Ectodermal cell (in vitro differentiated cells): ENCODE data around the gene MAST2.

ENCODE experiments used
- H3K27ac ChIP-seq: 2 replicates; pipeline ENCODE4 v1.7.0; 2013; ENCODE audit warnings: mild to moderate bottlenecking, low read depth, low read length; ENCODE audit not compliant: insufficient read depth, poor library complexity, severe bottlenecking
- H3K27me3 ChIP-seq: 2 replicates; pipeline ENCODE4 v1.7.0; 2013; ENCODE audit warnings: mild to moderate bottlenecking, low read length; ENCODE audit not compliant: insufficient read depth, control insufficient read depth, poor library complexity, severe bottlenecking
- H3K36me3 ChIP-seq: one replicate; pipeline ENCODE4 v1.7.0; 2013; ENCODE audit warnings: low read length; ENCODE audit not compliant: control insufficient read depth, insufficient read depth
- H3K4me1 ChIP-seq: one replicate; pipeline ENCODE4 v1.7.0; 2013; ENCODE audit warnings: low read length; ENCODE audit not compliant: control insufficient read depth, insufficient read depth
- H3K4me3 ChIP-seq: 2 replicates; pipeline ENCODE4 v1.7.0; 2013; ENCODE audit warnings: low read depth, low read length, control low read depth; ENCODE audit not compliant: insufficient read depth
- H3K9me3 ChIP-seq: 2 replicates; pipeline ENCODE4 v1.7.0; 2013; ENCODE audit warnings: mild to moderate bottlenecking, low read length, moderate library complexity; ENCODE audit not compliant: control insufficient read depth
- WGBS, 2 experiments: methylation state at CpG; one replicate each; pipeline ENCODE4 v1.1.7; 2013; ENCODE audit warnings: missing lambda C conversion rate in 2 of 2; 5-methylcytosine and 5-hydroxymethylcytosine counted together

MAST2 gene

DNA sequence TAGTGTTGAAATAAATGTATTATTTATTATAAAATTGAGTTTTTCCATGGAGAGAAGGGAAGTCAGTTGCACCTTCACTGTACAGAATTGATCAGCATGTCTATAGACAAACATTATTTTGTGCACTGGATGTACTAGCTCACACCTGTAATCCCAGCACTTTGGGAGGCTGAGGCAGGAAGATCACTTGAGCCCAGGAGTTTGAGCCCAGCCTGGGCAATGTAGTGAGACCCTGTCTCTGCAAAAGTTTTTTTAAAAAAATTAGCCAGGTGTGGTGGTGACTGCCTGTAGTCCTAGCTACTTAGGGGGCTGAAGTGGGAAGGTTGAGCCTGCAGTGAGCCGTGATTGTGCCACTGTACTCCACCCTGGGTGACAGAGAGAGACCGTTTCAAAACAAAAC, 87.7 kb downstream of the MAST2 start:
- Histone ChIP-seq H3K4me3 (no peak overlapping the region), H3K27ac (no peak overlapping the region), H3K27me3 (no peaks in the 10 kb centered on the region), H3K4me1 (no peaks in the 10 kb centered on the region), H3K36me3 (no peaks in the 10 kb centered on the region), H3K9me3 (no peaks in the 10 kb centered on the region)
- WGBS, 2 experiments = 91 to 92% methylated on average over 2 of the region's 2 CpGs

DNA sequence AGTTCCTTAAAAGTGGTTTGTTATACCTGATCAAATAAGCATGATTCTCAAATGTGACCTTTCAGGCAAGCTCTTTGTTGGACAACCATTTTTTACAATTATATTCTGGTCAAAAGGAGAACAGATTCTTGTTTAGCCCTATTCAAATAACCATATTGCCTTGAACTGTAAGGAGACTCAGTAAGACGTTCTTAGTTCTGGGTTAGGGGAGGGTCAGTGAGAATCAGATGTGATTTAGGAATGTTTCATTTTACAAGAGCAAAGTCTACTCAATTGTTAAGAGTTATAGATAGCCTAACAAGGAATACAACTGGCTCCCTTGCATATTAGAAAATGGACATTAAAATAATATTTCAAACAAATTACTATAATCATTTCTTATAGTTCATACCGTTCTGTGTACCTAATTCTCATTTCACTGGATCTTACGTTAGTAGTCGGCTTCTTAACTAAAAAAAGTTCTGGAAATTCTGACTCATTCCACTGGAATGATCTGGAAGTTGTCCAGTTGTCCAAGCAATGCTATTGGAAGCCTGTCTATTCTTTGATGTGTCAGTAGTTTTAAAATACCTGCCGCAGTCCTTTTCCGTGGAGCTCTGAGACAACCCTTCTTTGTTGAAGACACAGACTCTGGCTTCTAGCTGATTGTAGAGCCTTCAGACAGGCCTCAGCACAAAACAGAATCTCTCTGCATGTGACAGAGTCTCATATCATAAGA, 88.8 kb downstream of the MAST2 start:
- 92 to 99% methylated on average over 6 of the region's 6 CpGs for WGBS, 2 experiments
- H3K27ac ChIP-seq = no peak overlapping the region
- H3K4me3 ChIP-seq = no peak overlapping the region
- no peaks in the 10 kb centered on the region for H3K4me1 ChIP-seq
- H3K9me3 ChIP-seq = no peaks in the 10 kb centered on the region
- H3K36me3 ChIP-seq = no peaks in the 10 kb centered on the region
- no peaks in the 10 kb centered on the region for H3K27me3 ChIP-seq

DNA sequence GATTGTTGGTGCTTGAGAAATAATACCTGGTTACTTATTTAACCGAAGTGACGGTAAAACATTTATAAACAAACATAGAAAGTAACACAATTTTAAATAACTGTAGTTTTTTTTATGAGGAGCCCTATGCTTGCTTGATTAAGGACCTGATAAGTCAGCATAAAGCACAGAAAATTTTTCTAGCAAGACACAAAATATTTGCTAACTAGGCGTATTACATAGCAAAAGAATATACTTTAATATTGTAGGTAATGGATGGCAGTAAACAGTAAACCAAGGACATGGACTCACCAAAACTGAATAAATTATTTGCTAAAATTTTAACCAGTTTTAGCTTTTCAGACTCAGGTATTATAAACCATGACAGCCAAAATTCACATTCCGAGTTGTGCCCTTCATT, 90.9 kb downstream of the MAST2 start:
- no peak overlapping the region for H3K4me3 ChIP-seq
- H3K36me3 ChIP-seq = no peaks in the 10 kb centered on the region
- H3K9me3 ChIP-seq = no peaks in the 10 kb centered on the region
- no peaks in the 10 kb centered on the region for H3K27me3 ChIP-seq
- H3K27ac ChIP-seq = no peak overlapping the region
- no peaks in the 10 kb centered on the region for H3K4me1 ChIP-seq
- 96 to 100% methylated on average over 1 to 2 of the region's 4 CpGs for WGBS, 2 experiments

DNA sequence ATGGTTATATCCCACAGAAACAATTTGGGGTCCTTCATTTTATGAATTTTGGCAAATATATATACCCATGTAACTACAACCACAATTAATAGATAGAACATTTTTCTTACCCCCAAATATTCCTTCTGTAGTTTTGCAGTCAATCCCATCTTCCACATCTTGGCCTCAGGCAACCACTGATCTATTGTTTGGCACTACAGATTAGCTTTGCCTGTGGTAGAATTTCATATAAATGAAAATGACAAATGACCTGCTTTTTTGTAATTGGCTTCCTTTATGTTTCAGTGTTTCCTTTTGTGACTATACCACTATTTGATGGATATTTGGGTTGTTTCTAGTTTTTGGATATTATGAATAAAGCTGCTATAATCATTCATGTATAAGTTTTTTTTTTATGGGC, 91.5 kb downstream of the MAST2 start:
- H3K4me3 ChIP-seq = no peak overlapping the region
- no peaks in the 10 kb centered on the region for H3K4me1 ChIP-seq
- H3K36me3 ChIP-seq = no peaks in the 10 kb centered on the region
- no peaks in the 10 kb centered on the region for H3K9me3 ChIP-seq
- no peak overlapping the region for H3K27ac ChIP-seq
- no peaks in the 10 kb centered on the region for H3K27me3 ChIP-seq

DNA sequence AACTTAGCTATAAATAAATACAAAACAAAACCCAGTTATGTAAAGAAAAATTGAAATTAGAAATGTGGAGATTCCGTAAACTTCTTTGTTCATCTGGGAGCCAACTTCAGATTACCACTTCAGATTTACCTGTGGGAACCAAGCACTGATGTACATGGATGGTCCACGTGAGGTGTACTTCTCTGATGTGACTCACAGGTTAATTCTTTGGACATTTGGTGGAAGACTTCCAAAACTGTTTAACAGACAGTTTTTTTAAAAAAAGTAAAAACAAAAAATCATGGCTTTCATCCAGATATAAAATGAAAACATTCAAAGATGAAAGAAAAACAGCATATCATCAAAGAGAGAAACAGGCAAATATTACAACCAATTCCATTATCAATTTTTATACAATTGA, 92.0 kb downstream of the MAST2 start:
- WGBS, 2 experiments = 93 to 94% methylated on average over 2 of the region's 2 CpGs
- no peak overlapping the region for H3K27ac ChIP-seq

DNA sequence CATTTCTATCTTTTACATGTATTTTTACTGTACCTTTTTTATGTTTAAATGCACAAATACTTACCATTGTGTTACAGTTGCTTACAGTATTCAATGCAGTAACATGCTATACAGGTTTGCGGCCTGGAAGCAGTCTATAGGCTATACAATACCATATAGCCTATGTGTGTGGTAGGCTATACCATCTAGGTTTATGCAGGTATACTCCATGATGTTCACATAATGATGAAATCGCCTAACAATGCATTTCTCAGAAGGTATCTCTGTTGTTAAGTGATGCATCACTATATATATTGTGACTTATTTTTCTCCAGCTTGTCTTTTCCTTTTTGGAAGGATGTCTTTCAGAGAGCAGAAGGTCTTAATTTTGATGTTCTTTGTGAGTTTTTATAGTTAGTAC, 103.5 kb downstream of the MAST2 start:
- Histone ChIP-seq H3K4me1 (no peaks in the 10 kb centered on the region), H3K36me3 (no peaks in the 10 kb centered on the region), H3K4me3 (no peak overlapping the region), H3K27ac (no peak overlapping the region), H3K9me3 (no peaks in the 10 kb centered on the region), H3K27me3 (no peaks in the 10 kb centered on the region)
- WGBS, 2 experiments = 88 to 100% methylated on average over 1 of the region's 2 CpGs

More for the DNA sequence above, 92.0 kb downstream of the MAST2 start:
- Histone ChIP-seq H3K9me3 (no peaks in the 10 kb centered on the region), H3K4me1 (no peaks in the 10 kb centered on the region), H3K36me3 (no peaks in the 10 kb centered on the region), H3K27me3 (no peaks in the 10 kb centered on the region), H3K4me3 (no peak overlapping the region)

DNA sequence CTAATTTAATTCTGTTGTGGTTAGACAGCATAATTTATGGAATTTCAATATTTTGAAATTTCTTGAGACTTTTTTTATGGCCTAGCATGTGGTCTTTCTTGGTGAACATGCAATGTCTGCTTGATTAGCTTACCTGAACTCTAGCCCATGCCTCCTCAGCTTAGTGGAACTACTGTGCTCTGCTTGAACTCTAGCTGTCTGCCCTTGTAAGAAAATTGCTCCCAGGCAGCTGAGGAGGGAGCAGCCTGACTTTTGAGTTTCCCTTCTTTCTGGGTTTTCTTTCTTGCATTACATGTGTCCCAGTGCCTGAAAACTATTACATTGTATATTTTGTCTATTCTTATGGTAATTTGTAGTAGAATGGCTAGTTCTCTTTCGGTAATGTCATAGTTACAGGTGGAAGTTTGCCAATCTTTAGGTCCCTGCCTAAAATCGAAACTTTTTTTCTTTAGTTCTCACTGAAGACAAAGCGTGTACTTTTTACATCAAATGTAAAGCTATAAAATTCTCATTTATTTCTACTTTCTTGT, 105.3 kb downstream of the MAST2 start:
- Histone ChIP-seq H3K4me1 (peaks cover 10% of the 10 kb centered on the region), H3K36me3 (no peaks in the 10 kb centered on the region)
- 66 to 87% methylated on average over 3 of the region's 3 CpGs for WGBS, 2 experiments

DNA sequence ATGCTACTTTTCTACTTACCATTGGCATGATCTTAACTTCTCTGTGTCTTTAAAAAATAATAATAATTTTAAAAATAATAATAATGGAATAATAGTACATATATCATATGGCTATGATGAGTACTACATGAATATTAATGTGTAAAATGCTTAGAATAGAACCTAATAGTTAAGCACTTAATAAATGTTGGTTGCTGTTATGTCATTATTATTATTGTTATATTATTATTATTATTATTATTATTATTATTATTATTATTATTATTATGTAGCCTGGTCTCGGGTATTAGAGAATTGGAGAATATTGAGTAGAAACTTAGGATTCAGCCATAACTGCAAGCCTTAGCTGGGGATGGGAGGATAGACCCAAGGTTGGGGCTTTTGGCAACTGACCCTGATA, 108.2 kb downstream of the MAST2 start:
- WGBS, 2 experiments = 90 to 100% methylated on average over 1 of the region's 1 CpG
- no peaks in the 10 kb centered on the region for H3K27me3 ChIP-seq
- H3K4me1 ChIP-seq = peaks cover 12% of the 10 kb centered on the region
- H3K9me3 ChIP-seq = no peaks in the 10 kb centered on the region
- H3K36me3 ChIP-seq = no peaks in the 10 kb centered on the region
- no peak overlapping the region for H3K4me3 ChIP-seq
- H3K27ac ChIP-seq = no peak overlapping the region

More for the DNA sequence above, 105.3 kb downstream of the MAST2 start:
- H3K27me3 ChIP-seq = no peaks in the 10 kb centered on the region
- no peaks in the 10 kb centered on the region for H3K9me3 ChIP-seq
- H3K27ac ChIP-seq = no peak overlapping the region
- no peak overlapping the region for H3K4me3 ChIP-seq

DNA sequence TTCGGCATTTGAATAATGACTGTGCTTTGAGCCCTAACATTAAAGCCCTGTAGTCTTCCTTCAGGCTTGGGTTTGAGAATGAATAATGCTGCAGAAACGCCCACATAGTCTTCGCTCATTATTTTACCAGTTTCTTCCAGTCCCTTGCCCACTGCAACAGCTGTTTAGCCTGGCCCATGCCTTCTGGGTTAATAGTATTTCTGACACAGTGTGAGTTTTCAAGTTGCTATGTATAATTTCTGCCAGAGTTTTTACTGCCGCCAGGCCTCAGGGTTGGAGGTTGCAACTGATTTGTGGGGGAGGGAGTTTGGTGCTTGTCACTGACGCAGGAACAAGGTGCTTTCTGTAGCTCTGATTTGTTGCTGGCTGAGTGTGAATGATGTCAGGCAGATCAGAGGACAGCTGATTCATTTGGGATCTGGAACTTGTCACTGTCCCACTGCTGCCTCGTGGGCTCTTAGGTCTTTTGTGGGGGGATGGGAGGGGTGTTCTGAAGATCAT, 109.8 kb downstream of the MAST2 start:
- WGBS, 2 experiments = 69 to 72% methylated on average over 6 of the region's 6 CpGs
- no peak overlapping the region for H3K4me3 ChIP-seq

DNA sequence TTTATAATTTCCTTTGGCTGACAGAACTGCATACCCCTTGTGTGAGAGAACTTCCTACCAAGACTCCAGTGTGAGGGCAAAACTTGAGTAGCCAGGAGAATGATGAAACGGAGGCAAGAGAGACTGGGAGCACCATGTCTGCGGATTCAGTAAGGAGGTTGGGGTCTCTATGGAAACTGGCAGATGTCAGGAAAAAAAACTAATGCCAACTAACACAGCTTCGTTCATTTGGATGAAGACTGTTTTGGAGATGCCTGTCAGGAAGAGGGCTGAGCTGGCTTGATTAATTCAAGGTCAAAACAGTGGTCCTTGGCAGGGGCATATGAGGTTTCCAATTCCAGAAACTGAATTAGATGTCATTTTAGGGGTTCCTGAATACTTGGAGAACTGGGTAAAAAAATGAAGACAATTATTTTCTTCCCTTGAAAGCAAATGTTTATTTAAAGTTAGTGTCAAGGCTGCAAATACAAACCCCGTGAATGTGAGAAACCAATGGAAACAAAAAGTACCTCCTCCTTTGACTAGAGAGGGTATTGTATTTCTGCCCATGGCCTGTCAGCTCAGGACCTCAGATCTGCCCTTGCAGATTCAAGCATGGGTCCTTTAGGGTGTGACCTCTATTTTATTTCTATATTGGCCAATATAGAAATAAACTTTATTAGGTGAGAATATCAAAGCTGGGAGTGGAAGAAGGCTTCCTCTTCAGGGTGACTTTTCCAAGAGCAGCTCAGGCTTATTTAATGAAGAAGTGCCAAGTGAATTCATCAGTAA, 110.5 kb downstream of the MAST2 start:
- Histone ChIP-seq H3K4me1 (peaks cover 12% of the 10 kb centered on the region), H3K36me3 (no peaks in the 10 kb centered on the region), H3K4me3 (no peak overlapping the region), H3K27me3 (no peaks in the 10 kb centered on the region), H3K9me3 (no peaks in the 10 kb centered on the region), H3K27ac (no peak overlapping the region)
- WGBS, 2 experiments = 82 to 92% methylated on average over 4 of the region's 4 CpGs

More for the DNA sequence above, 109.8 kb downstream of the MAST2 start:
- no peaks in the 10 kb centered on the region for H3K36me3 ChIP-seq
- H3K9me3 ChIP-seq = no peaks in the 10 kb centered on the region
- peaks cover 12% of the 10 kb centered on the region for H3K4me1 ChIP-seq
- no peak overlapping the region for H3K27ac ChIP-seq
- H3K27me3 ChIP-seq = no peaks in the 10 kb centered on the region
